Smooth muscle cell of the coronary artery (primary cell): ENCODE measurements around the gene SMARCE1. TPM values are rescaled to one million over a fixed set of nuclear protein-coding genes. Genes with fewer than 3 reads are reported as not detected.

Experiments
- total RNA-seq: library from RNA; depleted of rRNA; stranded (reverse); fragments of >200 nt; gene quantifications from 2 replicates; pipeline ENCODE4 v1.2.3, GENCODE V29; 2014; ENCODE audit warnings: low replicate concordance

Gene SMARCE1
- total RNA-seq: 68.1 and 78.9 TPM in 2 replicates

GRCh38 chr17:40647624-40648383, at the start of gene SMARCE1:
TSS of gene SMARCE1 (minus strand) at chr17:40647818. CDS start at chr17:40645802, 2,016 bp downstream.

GRCh38 chr17:40664582-40665333, 17.1 kb upstream of the SMARCE1 start, which contains the start of gene KRT222:
TSS of gene KRT222 (minus strand) at chr17:40665177. CDS start at chr17:40665099, 78 bp downstream.

Other genes starting within 250 kb of the SMARCE1 start
- gene TOP2A, start 229.9 kb downstream of the SMARCE1 start, total RNA-seq: 1.4 and 20.0 TPM in 2 replicates
- gene IGFBP4, start 204.4 kb downstream of the SMARCE1 start, total RNA-seq: 92.4 and 288 TPM in 2 replicates
- gene TNS4, start 146.2 kb downstream of the SMARCE1 start, total RNA-seq: not detected in 2 replicates
- not detected in 2 replicates for gene CCR7, start 82.3 kb downstream of the SMARCE1 start, total RNA-seq
- 1.3 TPM in 1 of 2 replicates, not detected in the other for gene KRT222, start 17.4 kb upstream of the SMARCE1 start, total RNA-seq
- gene KRT24, start 55.9 kb upstream of the SMARCE1 start, total RNA-seq: not detected in 2 replicates
- gene KRT25, start 107.5 kb upstream of the SMARCE1 start, total RNA-seq: not detected in 2 replicates
- not detected in 2 replicates for gene KRT26, start 124.4 kb upstream of the SMARCE1 start, total RNA-seq
- not detected in 2 replicates for gene KRT27, start 134.7 kb upstream of the SMARCE1 start, total RNA-seq
- not detected in 2 replicates for gene KRT28, start 152.1 kb upstream of the SMARCE1 start, total RNA-seq
- gene KRT10, start 174.8 kb upstream of the SMARCE1 start, total RNA-seq: 1.6 and 4.7 TPM in 2 replicates
- gene KRT12, start 219.4 kb upstream of the SMARCE1 start, total RNA-seq: under 0.01 TPM in 1 of 2 replicates, not detected in the other
- not detected in 2 replicates for gene KRT20, start 237.4 kb upstream of the SMARCE1 start, total RNA-seq